HEK293 (cell line): Measurements from ENCODE around the gene PPEF1.

Experiments used
- ATF2 ChIP-seq: fragments of 450-650 bp; formaldehyde crosslinking; IDR thresholded peaks from 2 replicates; pipeline ENCODE4 v1.5.1; 2016; ENCODE audit warnings: missing biosample characterization, missing genetic modification characterization, low read depth
- BCL11A ChIP-seq: fragments of 450-650 bp; formaldehyde crosslinking; IDR thresholded peaks from 2 replicates; pipeline ENCODE4 v1.5.1; 2016; ENCODE audit warnings: low read depth, missing biosample characterization, missing genetic modification characterization
- GLIS2 ChIP-seq: fragments of 450-650 bp; formaldehyde crosslinking; IDR thresholded peaks from 2 replicates; pipeline ENCODE4 v1.5.1; 2016; ENCODE audit warnings: missing biosample characterization, missing genetic modification characterization
- KLF9 ChIP-seq: fragments of 450-650 bp; formaldehyde crosslinking; IDR thresholded peaks from 2 replicates; pipeline ENCODE4 v1.5.1; 2016; ENCODE audit warnings: missing biosample characterization, missing genetic modification characterization, low read depth
- MYNN ChIP-seq: fragments of 450-650 bp; formaldehyde crosslinking; IDR thresholded peaks from 2 replicates; pipeline ENCODE4 v1.5.1; 2016; ENCODE audit warnings: missing biosample characterization, missing genetic modification characterization, borderline replicate concordance
- OSR2 ChIP-seq: fragments of 450-650 bp; formaldehyde crosslinking; IDR thresholded peaks from 2 replicates; pipeline ENCODE4 v1.5.1; 2016; ENCODE audit warnings: missing biosample characterization, missing genetic modification characterization
- PRDM1 ChIP-seq: fragments of 450-650 bp; formaldehyde crosslinking; IDR thresholded peaks from 2 replicates; pipeline ENCODE4; 2016; ENCODE audit warnings: missing biosample characterization, missing genetic modification characterization
- SP7 ChIP-seq: fragments of 450-650 bp; formaldehyde crosslinking; IDR thresholded peaks from 2 replicates; pipeline ENCODE4 v1.5.1; 2016; ENCODE audit warnings: missing biosample characterization, missing genetic modification characterization
- TRIM28 ChIP-seq: IDR thresholded peaks from 2 replicates; pipeline ENCODE4 v1.6.1; 2011; ENCODE audit warnings: low read length, control low read depth, borderline replicate concordance
- ZBTB6 ChIP-seq: fragments of 450-650 bp; formaldehyde crosslinking; IDR thresholded peaks from 2 replicates; pipeline ENCODE4 v1.5.1; 2017; ENCODE audit warnings: missing biosample characterization, missing genetic modification characterization
- ZEB2 ChIP-seq: fragments of 450-650 bp; formaldehyde crosslinking; IDR thresholded peaks from 2 replicates; pipeline ENCODE4 v1.5.1; 2016; ENCODE audit warnings: missing biosample characterization, missing genetic modification characterization
- ZFHX2 ChIP-seq: fragments of 450-650 bp; formaldehyde crosslinking; conservative IDR thresholded peaks from 2 replicates; pipeline ENCODE4 v1.5.1; 2016; ENCODE audit warnings: missing biosample characterization, missing genetic modification characterization
- ZFP41 ChIP-seq: fragments of 450-650 bp; formaldehyde crosslinking; IDR thresholded peaks from 2 replicates; pipeline ENCODE4 v1.5.1; 2016; ENCODE audit warnings: missing biosample characterization, missing genetic modification characterization, borderline replicate concordance
- ZFP69B ChIP-seq: fragments of 450-650 bp; formaldehyde crosslinking; IDR thresholded peaks from 2 replicates; pipeline ENCODE4 v1.5.1; 2016; ENCODE audit warnings: missing biosample characterization, missing genetic modification characterization
- ZIC2 ChIP-seq: fragments of 450-650 bp; formaldehyde crosslinking; IDR thresholded peaks from 2 replicates; pipeline ENCODE4 v1.5.1; 2016; ENCODE audit warnings: missing biosample characterization, missing genetic modification characterization
- ZNF16 ChIP-seq: fragments of 450-650 bp; formaldehyde crosslinking; IDR thresholded peaks from 2 replicates; pipeline ENCODE4 v1.5.1; 2016; ENCODE audit warnings: low read depth, missing biosample characterization, missing genetic modification characterization
- ZNF184 ChIP-seq: fragments of 450-650 bp; IDR thresholded peaks from 2 replicates; pipeline ENCODE4 v1.5.1; 2018; ENCODE audit warnings: missing biosample characterization, mild to moderate bottlenecking, missing genetic modification characterization
- ZNF248 ChIP-seq: fragments of 450-650 bp; formaldehyde crosslinking; IDR thresholded peaks from 2 replicates; pipeline ENCODE4 v1.5.1; 2017; ENCODE audit warnings: missing biosample characterization, missing genetic modification characterization
- ZNF354C ChIP-seq: fragments of 450-650 bp; formaldehyde crosslinking; IDR thresholded peaks from 2 replicates; pipeline ENCODE4 v1.5.1; 2016; ENCODE audit warnings: missing biosample characterization, missing genetic modification characterization, low read depth, borderline replicate concordance
- ZNF366 ChIP-seq: fragments of 450-650 bp; formaldehyde crosslinking; conservative IDR thresholded peaks from 2 replicates; pipeline ENCODE4 v1.5.1; 2016; ENCODE audit warnings: missing biosample characterization, missing genetic modification characterization
- ZNF404 ChIP-seq: fragments of 450-650 bp; formaldehyde crosslinking; IDR thresholded peaks from 2 replicates; pipeline ENCODE4 v1.5.1; 2017; ENCODE audit warnings: missing biosample characterization, missing genetic modification characterization
- ZNF660 ChIP-seq: fragments of 450-650 bp; IDR thresholded peaks from 2 replicates; pipeline ENCODE4 v1.5.1; 2018; ENCODE audit warnings: missing biosample characterization, mild to moderate bottlenecking, missing genetic modification characterization
- ZNF670 ChIP-seq: fragments of 450-650 bp; formaldehyde crosslinking; IDR thresholded peaks from 2 replicates; pipeline ENCODE4 v1.5.1; 2016; ENCODE audit warnings: missing biosample characterization, missing genetic modification characterization, low read depth
- ZNF692 ChIP-seq: fragments of 450-650 bp; formaldehyde crosslinking; IDR thresholded peaks from 2 replicates; pipeline ENCODE4 v1.5.1; 2016; ENCODE audit warnings: missing biosample characterization, missing genetic modification characterization
- ZNF843 ChIP-seq: fragments of 450-650 bp; formaldehyde crosslinking; IDR thresholded peaks from 2 replicates; pipeline ENCODE4 v1.5.1; 2016; ENCODE audit warnings: missing biosample characterization, missing genetic modification characterization
- ZSCAN16 ChIP-seq: fragments of 450-650 bp; formaldehyde crosslinking; IDR thresholded peaks from 2 replicates; pipeline ENCODE4 v1.5.1; 2016; ENCODE audit warnings: missing biosample characterization, missing genetic modification characterization
- TF ChIP-seq, protein P1 (sequence below): fragments of 450-650 bp; IDR thresholded peaks from 2 replicates; pipeline ENCODE4 v1.5.1; 2018; ENCODE audit warnings: missing biosample characterization, mild to moderate bottlenecking, missing genetic modification characterization
- TF ChIP-seq, protein P2 (sequence below): fragments of 450-650 bp; formaldehyde crosslinking; IDR thresholded peaks from 2 replicates; pipeline ENCODE4 v1.5.1; 2016; ENCODE audit warnings: missing biosample characterization, missing genetic modification characterization
- TF ChIP-seq, protein P3 (sequence below): fragments of 450-650 bp; formaldehyde crosslinking; IDR thresholded peaks from 2 replicates; pipeline ENCODE4 v1.5.1; 2017; ENCODE audit warnings: missing biosample characterization, missing genetic modification characterization

PPEF1 gene

GRCh38 chrX:18873189-18873791, 165.8 kb downstream of the PPEF1 start (continued):
- no peak for TF ChIP-seq ZBTB6 (tag by site-specific recombination)
- TF ChIP-seq, protein P1, sequence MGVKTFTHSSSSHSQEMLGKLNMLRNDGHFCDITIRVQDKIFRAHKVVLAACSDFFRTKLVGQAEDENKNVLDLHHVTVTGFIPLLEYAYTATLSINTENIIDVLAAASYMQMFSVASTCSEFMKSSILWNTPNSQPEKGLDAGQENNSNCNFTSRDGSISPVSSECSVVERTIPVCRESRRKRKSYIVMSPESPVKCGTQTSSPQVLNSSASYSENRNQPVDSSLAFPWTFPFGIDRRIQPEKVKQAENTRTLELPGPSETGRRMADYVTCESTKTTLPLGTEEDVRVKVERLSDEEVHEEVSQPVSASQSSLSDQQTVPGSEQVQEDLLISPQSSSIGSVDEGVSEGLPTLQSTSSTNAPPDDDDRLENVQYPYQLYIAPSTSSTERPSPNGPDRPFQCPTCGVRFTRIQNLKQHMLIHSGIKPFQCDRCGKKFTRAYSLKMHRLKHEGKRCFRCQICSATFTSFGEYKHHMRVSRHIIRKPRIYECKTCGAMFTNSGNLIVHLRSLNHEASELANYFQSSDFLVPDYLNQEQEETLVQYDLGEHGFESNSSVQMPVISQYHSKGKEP = no peak
- no peak for TF ChIP-seq ZNF692
- 0 out of 2 replicates have a peak, but pooled peaks have one; percentile 38 for TF ChIP-seq ZNF843 (tag by site-specific recombination)
- TF ChIP-seq, protein P2, sequence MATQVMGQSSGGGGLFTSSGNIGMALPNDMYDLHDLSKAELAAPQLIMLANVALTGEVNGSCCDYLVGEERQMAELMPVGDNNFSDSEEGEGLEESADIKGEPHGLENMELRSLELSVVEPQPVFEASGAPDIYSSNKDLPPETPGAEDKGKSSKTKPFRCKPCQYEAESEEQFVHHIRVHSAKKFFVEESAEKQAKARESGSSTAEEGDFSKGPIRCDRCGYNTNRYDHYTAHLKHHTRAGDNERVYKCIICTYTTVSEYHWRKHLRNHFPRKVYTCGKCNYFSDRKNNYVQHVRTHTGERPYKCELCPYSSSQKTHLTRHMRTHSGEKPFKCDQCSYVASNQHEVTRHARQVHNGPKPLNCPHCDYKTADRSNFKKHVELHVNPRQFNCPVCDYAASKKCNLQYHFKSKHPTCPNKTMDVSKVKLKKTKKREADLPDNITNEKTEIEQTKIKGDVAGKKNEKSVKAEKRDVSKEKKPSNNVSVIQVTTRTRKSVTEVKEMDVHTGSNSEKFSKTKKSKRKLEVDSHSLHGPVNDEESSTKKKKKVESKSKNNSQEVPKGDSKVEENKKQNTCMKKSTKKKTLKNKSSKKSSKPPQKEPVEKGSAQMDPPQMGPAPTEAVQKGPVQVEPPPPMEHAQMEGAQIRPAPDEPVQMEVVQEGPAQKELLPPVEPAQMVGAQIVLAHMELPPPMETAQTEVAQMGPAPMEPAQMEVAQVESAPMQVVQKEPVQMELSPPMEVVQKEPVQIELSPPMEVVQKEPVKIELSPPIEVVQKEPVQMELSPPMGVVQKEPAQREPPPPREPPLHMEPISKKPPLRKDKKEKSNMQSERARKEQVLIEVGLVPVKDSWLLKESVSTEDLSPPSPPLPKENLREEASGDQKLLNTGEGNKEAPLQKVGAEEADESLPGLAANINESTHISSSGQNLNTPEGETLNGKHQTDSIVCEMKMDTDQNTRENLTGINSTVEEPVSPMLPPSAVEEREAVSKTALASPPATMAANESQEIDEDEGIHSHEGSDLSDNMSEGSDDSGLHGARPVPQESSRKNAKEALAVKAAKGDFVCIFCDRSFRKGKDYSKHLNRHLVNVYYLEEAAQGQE (tag by site-specific recombination) = peak; percentile 44; the same call in 1 of the 2 replicates
- TF ChIP-seq ZNF248 = no peak
- TF ChIP-seq ZNF670 (tag by site-specific recombination) = no peak
- peak; percentile 77 for TF ChIP-seq ZNF184
- TF ChIP-seq, protein P3, sequence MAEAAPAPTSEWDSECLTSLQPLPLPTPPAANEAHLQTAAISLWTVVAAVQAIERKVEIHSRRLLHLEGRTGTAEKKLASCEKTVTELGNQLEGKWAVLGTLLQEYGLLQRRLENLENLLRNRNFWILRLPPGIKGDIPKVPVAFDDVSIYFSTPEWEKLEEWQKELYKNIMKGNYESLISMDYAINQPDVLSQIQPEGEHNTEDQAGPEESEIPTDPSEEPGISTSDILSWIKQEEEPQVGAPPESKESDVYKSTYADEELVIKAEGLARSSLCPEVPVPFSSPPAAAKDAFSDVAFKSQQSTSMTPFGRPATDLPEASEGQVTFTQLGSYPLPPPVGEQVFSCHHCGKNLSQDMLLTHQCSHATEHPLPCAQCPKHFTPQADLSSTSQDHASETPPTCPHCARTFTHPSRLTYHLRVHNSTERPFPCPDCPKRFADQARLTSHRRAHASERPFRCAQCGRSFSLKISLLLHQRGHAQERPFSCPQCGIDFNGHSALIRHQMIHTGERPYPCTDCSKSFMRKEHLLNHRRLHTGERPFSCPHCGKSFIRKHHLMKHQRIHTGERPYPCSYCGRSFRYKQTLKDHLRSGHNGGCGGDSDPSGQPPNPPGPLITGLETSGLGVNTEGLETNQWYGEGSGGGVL = no peak
- no peak for TF ChIP-seq KLF9
- no peak for TF ChIP-seq ZSCAN16 (tag by site-specific recombination)
- 0 out of 2 replicates have a peak, but pooled peaks have one; percentile 15 for TF ChIP-seq ZNF366 (tag by site-specific recombination)
- TF ChIP-seq ZNF404 = no peak
- no peak for TF ChIP-seq ZNF16 (tag by site-specific recombination)
- peak; percentile 95 for TF ChIP-seq SP7 (tag by site-specific recombination)
- no peak for TF ChIP-seq ZFP41 (tag by site-specific recombination)
- no peak for TF ChIP-seq ZNF354C (tag by site-specific recombination)
- no peak for TF ChIP-seq ZFP69B (tag by site-specific recombination)
- TF ChIP-seq ATF2 (tag by site-specific recombination) = no peak
- TF ChIP-seq OSR2 = peak; percentile 61; the same call in 1 of the 2 replicates
- TF ChIP-seq ZFHX2 (tag by site-specific recombination) = 0 out of 2 replicates have a peak, but pooled peaks have one; percentile 41
- TF ChIP-seq GLIS2 (tag by site-specific recombination) = peak; percentile 83
- no peak for TF ChIP-seq MYNN (tag by site-specific recombination)
- peak; percentile 7; the same call in 1 of the 2 replicates for TF ChIP-seq PRDM1 (tag by site-specific recombination)
- TF ChIP-seq ZIC2 (tag by site-specific recombination) = peak; percentile 87
- TF ChIP-seq ZNF660 (tag by site-specific recombination) = peak; percentile 73
- peak; percentile 68 for TF ChIP-seq ZEB2
- no peak for TF ChIP-seq TRIM28
- no peak for TF ChIP-seq BCL11A (tag by site-specific recombination)
